Stimulated activated CD4-positive, alpha-beta T cell treated with anti-CD3 and anti-CD28 coated beads, Interleukin-4, amount 100 ng/mL, for 4 hours (primary cell): ENCODE measurements around the gene MED6.

Experiments
- DNase-seq, 2 experiments: peaks; one replicate each; pipeline ENCODE4 v3.0.0-alpha.2; 2020

The MED6 gene

DNA sequence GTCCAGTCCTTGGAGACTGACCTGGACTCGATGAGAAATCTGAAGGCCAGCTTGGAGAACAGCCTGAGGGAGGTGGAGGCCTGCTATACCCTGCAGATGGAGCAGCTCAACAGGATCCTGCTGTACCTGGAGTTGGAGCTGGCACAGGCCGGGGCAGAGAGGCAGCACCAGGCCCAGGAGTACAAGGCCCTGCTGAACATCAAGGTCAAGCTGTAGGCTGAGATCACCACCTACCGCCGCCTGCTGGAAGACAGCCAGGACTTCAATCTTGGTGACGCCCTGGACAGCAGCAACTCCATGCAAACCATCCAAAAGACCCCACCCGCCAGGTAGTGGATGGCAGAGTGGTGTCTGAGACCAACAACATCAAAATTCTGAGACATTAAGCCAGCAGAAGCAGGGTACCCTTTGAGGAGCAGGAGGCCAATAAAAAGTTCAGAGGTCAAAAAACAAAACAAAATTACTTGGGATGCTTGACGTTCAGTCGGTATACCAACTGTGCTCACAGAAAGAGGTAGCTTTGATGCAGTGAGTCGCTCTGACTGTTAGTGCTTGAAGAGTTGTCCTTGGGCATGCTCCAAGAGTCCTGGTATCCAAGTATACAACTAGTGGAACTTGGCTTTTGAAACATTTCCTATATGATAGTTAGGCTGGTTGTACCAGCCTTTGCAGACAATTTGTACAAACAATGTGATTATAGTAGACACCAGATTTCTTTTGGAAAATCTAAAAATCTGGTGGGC, 4.8 kb downstream of the MED6 start:
- no peak for DNase-seq

GRCh38 chr14:70594461-70594860, 6.0 kb downstream of the MED6 start:
- DNase-seq = no peak

- DNase-seq = no peak
These were observed 15.2 kb downstream of the MED6 start for GRCh38 chr14:70585231-70585630.

DNA sequence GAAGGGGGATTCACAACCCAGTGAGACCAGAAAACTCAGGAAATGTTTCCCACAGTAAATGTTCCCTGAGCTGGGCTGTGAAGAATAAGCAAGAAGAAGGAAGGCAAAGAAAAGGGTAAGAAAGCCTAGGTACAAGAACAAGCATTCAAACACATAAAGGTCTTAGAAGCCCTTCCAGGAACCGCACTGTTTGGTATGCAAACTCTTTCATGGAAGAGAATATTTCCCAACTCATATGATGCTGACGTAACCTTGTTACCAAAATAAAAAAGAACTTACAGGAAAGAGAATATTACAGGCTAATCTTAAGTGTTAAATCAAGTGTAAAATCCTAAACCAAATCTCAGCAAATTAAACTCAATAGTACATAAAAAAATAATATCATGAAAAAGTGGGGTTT, 23.6 kb downstream of the MED6 start:
- no peak for DNase-seq

- DNase-seq = no peak
These were observed 27.4 kb downstream of the MED6 start for GRCh38 chr14:70573050-70573449.

DNA sequence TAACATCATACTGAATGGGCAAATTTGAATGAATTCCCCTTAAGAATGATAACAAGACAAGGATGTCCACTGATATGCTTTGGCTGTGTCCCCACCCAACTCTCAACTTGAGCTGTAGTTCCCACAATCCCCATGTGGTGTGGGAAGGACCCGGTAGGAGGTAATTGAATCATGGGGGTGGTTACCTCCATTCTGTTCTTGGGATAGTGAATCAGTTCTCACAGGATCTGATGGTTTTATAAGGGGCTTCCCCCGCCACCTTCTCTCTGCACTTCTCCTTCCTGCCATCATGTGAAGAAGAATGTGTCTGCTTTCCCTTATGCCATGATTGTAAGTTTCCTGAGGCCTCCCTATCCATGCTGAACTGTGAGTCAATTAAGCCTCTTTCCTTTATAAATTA, 29.3 kb downstream of the MED6 start:
- no peak for DNase-seq

DNA sequence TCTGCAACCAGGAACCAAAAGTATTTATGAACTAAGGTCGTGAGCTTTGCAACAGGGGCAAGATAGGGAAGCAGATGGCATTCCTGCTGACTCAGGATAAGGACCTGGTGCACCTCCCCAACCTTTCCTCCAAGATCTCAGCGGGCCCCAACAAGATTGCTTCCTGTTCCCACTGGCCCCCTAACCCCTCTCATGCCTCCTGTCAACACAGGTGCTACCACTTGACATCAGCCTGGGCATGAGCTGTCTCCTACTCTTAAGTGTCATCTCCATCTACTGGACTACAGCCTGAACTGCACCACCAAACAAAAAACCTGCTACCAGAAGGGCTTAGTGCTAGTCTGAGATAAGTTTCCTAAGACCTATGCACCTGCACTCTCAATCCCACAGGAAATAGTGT, 32.7 kb downstream of the MED6 start:
- DNase-seq = no peak

DNA sequence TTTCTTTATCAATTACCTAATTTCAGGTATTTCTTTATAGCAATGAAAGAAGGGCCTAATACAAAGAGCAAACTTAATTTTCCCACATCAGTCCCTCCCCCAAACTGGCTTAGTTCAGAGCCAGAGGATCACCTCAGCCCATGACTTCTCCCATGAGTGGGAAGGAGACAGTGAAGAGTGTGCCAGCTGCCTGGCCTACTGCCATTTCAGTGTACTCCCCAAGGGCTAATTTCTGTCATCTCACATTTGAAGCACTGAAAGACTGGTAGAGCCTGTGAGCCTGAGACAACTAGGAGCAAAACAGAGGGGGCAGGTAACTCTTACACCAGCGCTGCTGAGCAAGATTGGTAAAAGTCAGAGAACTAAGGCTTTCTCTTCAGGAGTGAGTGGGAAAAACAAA, 36.6 kb downstream of the MED6 start:
- no peak for DNase-seq

GRCh38 chr14:70563417-70563816, 37.0 kb downstream of the MED6 start:
- no peak for DNase-seq

GRCh38 chr14:70558356-70558755, 42.1 kb downstream of the MED6 start:
- no peak for DNase-seq

- no peak for DNase-seq
These were observed 44.6 kb downstream of the MED6 start for GRCh38 chr14:70555890-70556289.

DNA sequence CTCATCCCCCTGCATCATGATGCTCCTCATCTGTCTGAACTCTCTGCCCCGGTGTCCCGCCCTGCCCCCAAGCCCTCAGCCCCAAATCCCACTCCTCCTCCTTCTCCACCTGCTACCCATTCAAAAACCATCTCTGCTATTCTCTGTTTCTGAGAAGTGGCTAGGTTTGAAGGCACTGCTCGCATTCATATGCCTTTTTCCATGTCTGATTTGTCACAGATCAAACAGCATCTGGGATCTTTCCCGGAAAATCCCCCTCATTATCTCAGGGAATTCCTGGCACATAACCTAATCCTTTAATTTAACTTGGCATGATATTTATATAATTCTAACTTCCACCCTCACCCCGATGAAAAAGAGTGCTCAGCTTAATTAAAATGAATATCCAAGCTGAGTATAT, 62.4 kb downstream of the MED6 start:
- DNase-seq = no peak

GRCh38 chr14:70536830-70537229, 63.6 kb downstream of the MED6 start:
- DNase-seq = no peak

- no peak for DNase-seq
These were observed 65.6 kb downstream of the MED6 start, which contains the start of gene ADAM20 for GRCh38 chr14:70534904-70535303. ADAM20 (minus strand) TSS chr14:70535004; CDS start chr14:70524757, 10,247 bp downstream.
